ENCODE data around the gene UBQLN3. TPM values are rescaled to one million over a fixed set of nuclear protein-coding genes. Genes with fewer than 3 reads are reported as not detected.

UBQLN3 gene
- total RNA-seq, 1 donor from 2014 or later: not detected

- no peak for TF ChIP-seq CTCF (IDR thresholded peaks at IDR 0.05; ENCODE audit: unreplicated experiment)
- DNase-seq (ENCODE audit: low spot score, unreplicated experiment): no peak
- Mint-ChIP-seq H3K27me3 (no peaks in the 10 kb centered on the region), H3K27ac (no peak overlapping the region), H3K4me1 (ENCODE audit: low read depth) (no peaks in the 10 kb centered on the region), H3K4me3 (ENCODE audit: low read depth) (no peak overlapping the region), H3K9me3 (ENCODE audit: low read depth) (no peaks in the 10 kb centered on the region), H3K36me3 (ENCODE audit: insufficient read depth) (no peaks in the 10 kb centered on the region)
Observed at GRCh38 chr11:5522308-5522707, 12.6 kb upstream of the UBQLN3 start.

- H3K27ac Mint-ChIP-seq: no peak overlapping the region
- H3K4me3 Mint-ChIP-seq (ENCODE audit: low read depth): no peak overlapping the region
- TF ChIP-seq CTCF (IDR thresholded peaks at IDR 0.05; ENCODE audit: unreplicated experiment): no peak
- H3K9me3 Mint-ChIP-seq (ENCODE audit: low read depth): no peaks in the 10 kb centered on the region
- no peaks in the 10 kb centered on the region for H3K4me1 Mint-ChIP-seq (ENCODE audit: low read depth)
- H3K36me3 Mint-ChIP-seq (ENCODE audit: insufficient read depth): no peaks in the 10 kb centered on the region
- H3K27me3 Mint-ChIP-seq: no peaks in the 10 kb centered on the region
- no peak for DNase-seq (ENCODE audit: low spot score, unreplicated experiment)
Observed at GRCh38 chr11:5521540-5521939, 11.8 kb upstream of the UBQLN3 start.

- Mint-ChIP-seq H3K9me3 (ENCODE audit: low read depth) (no peaks in the 10 kb centered on the region), H3K27me3 (no peaks in the 10 kb centered on the region), H3K36me3 (ENCODE audit: insufficient read depth) (no peaks in the 10 kb centered on the region), H3K27ac (no peak within 1 kb of the TSS), H3K4me3 (ENCODE audit: low read depth) (no peak within 1 kb of the TSS), H3K4me1 (ENCODE audit: low read depth) (no peaks in the 10 kb centered on the region)
- no peak for DNase-seq (ENCODE audit: low spot score, unreplicated experiment)
- TF ChIP-seq CTCF (IDR thresholded peaks at IDR 0.05; ENCODE audit: unreplicated experiment): no peak
Observed at GRCh38 chr11:5516599-5516998, 6.8 kb upstream of the UBQLN3 start, which contains the start of gene UBQLNL. TSS of gene UBQLNL (minus strand) at chr11:5516699. CDS start at chr11:5516441, 258 bp downstream.

GRCh38 chr11:5514841-5515240 is 5.1 kb upstream of the UBQLN3 start:
- H3K27ac Mint-ChIP-seq: no peak overlapping the region

GRCh38 chr11:5508605-5509004 is 1.2 kb downstream of the UBQLN3 start:
- Mint-ChIP-seq H3K27me3 (no peaks in the 10 kb centered on the region), H3K27ac (no peak overlapping the region), H3K9me3 (ENCODE audit: low read depth) (no peaks in the 10 kb centered on the region)

More at GRCh38 chr11:5514841-5515240, 5.1 kb upstream of the UBQLN3 start:
- Mint-ChIP-seq H3K4me3 (ENCODE audit: low read depth) (no peak overlapping the region), H3K27me3 (no peaks in the 10 kb centered on the region), H3K9me3 (ENCODE audit: low read depth) (no peaks in the 10 kb centered on the region), H3K4me1 (ENCODE audit: low read depth) (no peaks in the 10 kb centered on the region), H3K36me3 (ENCODE audit: insufficient read depth) (no peaks in the 10 kb centered on the region)
- no peak for DNase-seq (ENCODE audit: low spot score, unreplicated experiment)
- TF ChIP-seq CTCF (IDR thresholded peaks at IDR 0.05; ENCODE audit: unreplicated experiment): no peak

More at GRCh38 chr11:5508605-5509004, 1.2 kb downstream of the UBQLN3 start:
- Mint-ChIP-seq H3K36me3 (ENCODE audit: insufficient read depth) (no peaks in the 10 kb centered on the region), H3K4me1 (ENCODE audit: low read depth) (no peaks in the 10 kb centered on the region), H3K4me3 (ENCODE audit: low read depth) (no peak overlapping the region)
- no peak for DNase-seq (ENCODE audit: low spot score, unreplicated experiment)
- no peak for TF ChIP-seq CTCF (IDR thresholded peaks at IDR 0.05; ENCODE audit: unreplicated experiment)

Data from progenitor cell of endocrine pancreas (in vitro differentiated cells).